ENCODE data around the gene SNX8. TPM values are rescaled to one million over a fixed set of nuclear protein-coding genes. Genes with fewer than 3 reads are reported as not detected.

Gene SNX8
- total and polyA plus RNA-seq, 2 of the 4 experiments (the other 2 are of a cell fraction), result 7.7 to 55.9 TPM

DNA sequence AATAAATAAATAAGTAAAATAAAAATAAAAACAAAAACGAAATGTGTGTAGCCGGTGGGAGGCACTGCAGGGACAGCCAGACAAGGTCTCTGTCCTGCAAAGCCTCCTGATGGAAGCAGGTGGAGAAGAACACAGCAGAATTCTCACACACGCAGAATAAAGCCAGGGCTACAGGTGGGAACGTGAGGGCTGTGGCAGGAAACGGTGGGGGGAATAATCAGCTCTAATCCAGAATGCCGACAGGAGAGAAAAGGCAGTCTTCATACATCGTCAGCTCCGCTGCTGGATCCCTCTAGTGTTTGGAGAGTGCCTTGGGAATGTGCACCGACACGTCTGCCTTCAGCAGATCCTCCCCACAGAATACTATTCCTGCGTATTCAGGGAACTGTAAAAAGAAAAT is 6.8 kb upstream of the SNX8 start:
- in situ Hi-C loops (cut with MboI; ENCODE audit: low sequenced_read_pairs), result loop anchor here (10.0 kb wide), 1 partner anchor 716 kb away; no protein-coding TSS in a partner anchor
- Histone ChIP-seq H2BK5ac (ENCODE audit: low read depth, low read length, poor library complexity, severe bottlenecking) (no peak overlapping the region), H3K9ac (ENCODE audit: low read depth, low read length) (no peak overlapping the region), H3K9me3 (ENCODE audit: control insufficient read depth, insufficient read depth, low read length) (no peaks in the 10 kb centered on the region), H3K9me1 (ENCODE audit: insufficient read depth, low read length) (peaks cover 3% of the 10 kb centered on the region; the same call in 1 of the 2 replicates), H3K4ac (ENCODE audit: low read depth, low read length) (no peak overlapping the region), H2BK20ac (ENCODE audit: low read depth, low read length) (no peak overlapping the region), H3K36me3 (ENCODE audit: control insufficient read depth, insufficient read depth, low read length) (no peaks in the 10 kb centered on the region), H3K4me1 (ENCODE audit: control insufficient read depth, insufficient read depth, low read length) (no peaks in the 10 kb centered on the region), H4K91ac (ENCODE audit: insufficient read depth, low read depth, low read length) (no peak overlapping the region), H3K4me3 (ENCODE audit: insufficient read depth, low read depth, low read length) (no peak overlapping the region), H3K23ac (ENCODE audit: low read depth, low read length) (no peak overlapping the region), H4K5ac (ENCODE audit: low read depth, low read length) (no peak overlapping the region), H4K20me1 (ENCODE audit: insufficient read depth, low read length) (no peaks in the 10 kb centered on the region), H3K4me2 (ENCODE audit: low read depth, low read length) (no peak overlapping the region), H2AK9ac (replicated peaks; ENCODE audit: low read depth, low read length, poor library complexity) (no peak overlapping the region), H2AFZ (replicated peaks; ENCODE audit: low read length, poor library complexity) (peak overlapping the region; percentile 79), H3K27ac (ENCODE audit: insufficient read depth, low read length) (no peak overlapping the region), H2AK5ac (ENCODE audit: low read depth, low read length) (no peak overlapping the region), H3K27me3 (ENCODE audit: control insufficient read depth, insufficient read depth, low read length) (peaks cover 2% of the 10 kb centered on the region; the same call in 1 of the 2 replicates), H2BK15ac (ENCODE audit: low read depth, low read length) (no peak overlapping the region), H3K18ac (ENCODE audit: low read depth, low read length) (no peak overlapping the region), H3K14ac (replicated peaks; ENCODE audit: low read depth, low read length) (0 out of 2 replicates have a peak overlapping the region, but pooled peaks have one; percentile 21), H2BK120ac (ENCODE audit: low read depth, low read length) (no peak overlapping the region), H3K56ac (ENCODE audit: extremely low read depth, insufficient read depth, low read length) (no peak overlapping the region), H3K79me1 (ENCODE audit: low read depth in 1 of 2, low read length in 2 of 2) (no peaks in the 10 kb centered on the region), H4K8ac (ENCODE audit: low read depth in 2 of 2, low read length in 2 of 2) (no peak overlapping the region)
- BruUV-seq (replicated peaks), result no TSS peak
- 100% methylated on average over 1 of the region's 11 CpGs; no CpG with 5 or more reads in 1 of the 2 experiments for WGBS, 2 experiments (ENCODE audit: extremely low coverage in 2 of 2, insufficient read length in 1 of 2)
- ChIA-PET POLR2A (ENCODE audit: unreplicated experiment) (no interaction called here), CTCF (interaction anchor here (0.6 kb wide), 1 partner anchor 9 kb away, joined by 3 read pairs; no protein-coding TSS in a partner anchor)
- dilution Hi-C loops (cut with HindIII; ENCODE audit: low sequenced_read_pairs, unreplicated experiment), result no loop called here
- intact Hi-C loops (cut with micrococcal nuclease), result no loop called here
- no peak for TF ChIP-seq RFX5 (IDR thresholded peaks at IDR 0.05; ENCODE audit: low read depth, low read length)
- no peak for TF ChIP-seq CHD1 (IDR thresholded peaks at IDR 0.05; ENCODE audit: low read depth, low read length)
- no peak for TF ChIP-seq USF2 (IDR thresholded peaks at IDR 0.05; ENCODE audit: low read depth, low read length)
- no peak for TF ChIP-seq MAZ (IDR thresholded peaks at IDR 0.05; ENCODE audit: borderline replicate concordance, low read depth, low read length)
- TF ChIP-seq BHLHE40 (IDR thresholded peaks at IDR 0.05; ENCODE audit: low read depth, low read length), result no peak
- TF ChIP-seq, protein P1, sequence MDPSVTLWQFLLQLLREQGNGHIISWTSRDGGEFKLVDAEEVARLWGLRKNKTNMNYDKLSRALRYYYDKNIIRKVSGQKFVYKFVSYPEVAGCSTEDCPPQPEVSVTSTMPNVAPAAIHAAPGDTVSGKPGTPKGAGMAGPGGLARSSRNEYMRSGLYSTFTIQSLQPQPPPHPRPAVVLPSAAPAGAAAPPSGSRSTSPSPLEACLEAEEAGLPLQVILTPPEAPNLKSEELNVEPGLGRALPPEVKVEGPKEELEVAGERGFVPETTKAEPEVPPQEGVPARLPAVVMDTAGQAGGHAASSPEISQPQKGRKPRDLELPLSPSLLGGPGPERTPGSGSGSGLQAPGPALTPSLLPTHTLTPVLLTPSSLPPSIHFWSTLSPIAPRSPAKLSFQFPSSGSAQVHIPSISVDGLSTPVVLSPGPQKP (IDR thresholded peaks at IDR 0.05; ENCODE audit: borderline replicate concordance, low read depth, low read length), result no peak
- no peak for TF ChIP-seq POLR2A (IDR thresholded peaks at IDR 0.05; ENCODE audit: low read depth, low read length)
- TF ChIP-seq, protein P2, sequence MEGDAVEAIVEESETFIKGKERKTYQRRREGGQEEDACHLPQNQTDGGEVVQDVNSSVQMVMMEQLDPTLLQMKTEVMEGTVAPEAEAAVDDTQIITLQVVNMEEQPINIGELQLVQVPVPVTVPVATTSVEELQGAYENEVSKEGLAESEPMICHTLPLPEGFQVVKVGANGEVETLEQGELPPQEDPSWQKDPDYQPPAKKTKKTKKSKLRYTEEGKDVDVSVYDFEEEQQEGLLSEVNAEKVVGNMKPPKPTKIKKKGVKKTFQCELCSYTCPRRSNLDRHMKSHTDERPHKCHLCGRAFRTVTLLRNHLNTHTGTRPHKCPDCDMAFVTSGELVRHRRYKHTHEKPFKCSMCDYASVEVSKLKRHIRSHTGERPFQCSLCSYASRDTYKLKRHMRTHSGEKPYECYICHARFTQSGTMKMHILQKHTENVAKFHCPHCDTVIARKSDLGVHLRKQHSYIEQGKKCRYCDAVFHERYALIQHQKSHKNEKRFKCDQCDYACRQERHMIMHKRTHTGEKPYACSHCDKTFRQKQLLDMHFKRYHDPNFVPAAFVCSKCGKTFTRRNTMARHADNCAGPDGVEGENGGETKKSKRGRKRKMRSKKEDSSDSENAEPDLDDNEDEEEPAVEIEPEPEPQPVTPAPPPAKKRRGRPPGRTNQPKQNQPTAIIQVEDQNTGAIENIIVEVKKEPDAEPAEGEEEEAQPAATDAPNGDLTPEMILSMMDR (conservative IDR thresholded peaks at IDR 0.05; ENCODE audit: low read depth, low read length), result no peak
- TF ChIP-seq MAFK (IDR thresholded peaks at IDR 0.05; ENCODE audit: low read depth, low read length), result no peak
- TF ChIP-seq MXI1 (IDR thresholded peaks at IDR 0.05; ENCODE audit: borderline replicate concordance, low read depth, low read length), result no peak
- TF ChIP-seq RCOR1 (IDR thresholded peaks at IDR 0.05; ENCODE audit: insufficient replicate concordance, low read length), result no peak
- no peak for TF ChIP-seq NFE2L2 (IDR thresholded peaks at IDR 0.05; ENCODE audit: low read depth, low read length)
- no peak for TF ChIP-seq CEBPB (IDR thresholded peaks at IDR 0.05; ENCODE audit: low read depth, low read length)
- no peak for TF ChIP-seq SMC3 (IDR thresholded peaks at IDR 0.05; ENCODE audit: low read depth, low read length)
- TF ChIP-seq FOS (IDR thresholded peaks at IDR 0.05; ENCODE audit: low read depth, low read length), result no peak
- no peak for TF ChIP-seq RAD21 (IDR thresholded peaks at IDR 0.05; ENCODE audit: low read length)
- DNase-seq, result peak; percentile 22
- ATAC-seq (ENCODE audit: low read depth), result no peak

Data from IMR-90 (cell line).